B cell (primary cell): ENCODE measurements around the gene SSC4D. TPM values are rescaled to one million over a fixed set of nuclear protein-coding genes. Genes with fewer than 3 reads are reported as not detected.
A peak's percentile ranks its signal among the peaks of the same experiment; 100 is the strongest.
"Not testable (repeated sequence)": the region's sequence is repeated elsewhere in the genome, so short reads cannot be mapped to it uniquely, and the experiment has no call there.

ENCODE experiments used
- ATAC-seq: fragments of 200-7000 bp; cut with Tn5 transposase; one replicate; pipeline ENCODE4 v1.10.0; 2021; ENCODE audit warnings: low read depth, mild to moderate bottlenecking, moderate number of reproducible peaks, moderate library complexity
- CTCF ChIA-PET: fragments of 350-600 bp; sonication (Branson Sonifier 250); formaldehyde crosslinking; loops from one replicate; lab custom pipeline; 2021; ENCODE audit warnings: antibody characterized with exemption, inconsistent platforms; lab: Charles Lee
- POLR2A ChIA-PET: fragments of 350-600 bp; sonication (Branson Sonifier 250); formaldehyde crosslinking; loops from one replicate; lab custom pipeline; 2021; ENCODE audit warnings: antibody characterized with exemption; lab: Charles Lee
- DNase-seq: peaks from one replicate; pipeline ENCODE4 v3.0.0; 2013
- H2AFZ ChIP-seq: 2 replicates; pipeline ENCODE4 v1.6.1; 2012; ENCODE audit warnings: mild to moderate bottlenecking, low read depth, low read length; ENCODE audit not compliant: insufficient read depth, poor library complexity, severe bottlenecking
- H3K27ac ChIP-seq, 2 donors: 1 replicate in 1 of 2; 2 replicates in 1 of 2; pipeline ENCODE4 v1.5.1; 2012 to 2013; ENCODE audit warnings: low read length in 2 of 2, mild to moderate bottlenecking in 2 of 2, moderate library complexity in 1 of 2
- H3K27me3 ChIP-seq, 4 experiments: fragments of 200-600 bp in 1 of 4; sonication (generic) in 1 of 4; replicated peaks in 1 of 4; 1 replicate in 2 of 4; 2 replicates in 2 of 4; pipeline versions ENCODE4 v1.6.1 to v1.7.0; 2013 to 2016; ENCODE audit warnings: low read length in 3 of 4, mild to moderate bottlenecking in 2 of 4, mixed read lengths in 1 of 4, moderate library complexity in 1 of 4; ENCODE audit not compliant: insufficient read depth in 4 of 4, control insufficient read depth in 3 of 4; ENCODE audit errors: control extremely low read depth in 1 of 4
- H3K36me3 ChIP-seq, 2 experiments: replicated peaks in 1 of 2; 1 replicate in 1 of 2; 2 replicates in 1 of 2; pipeline versions ENCODE4 v1.6.1 to v1.7.1; 2013; ENCODE audit warnings: low read length in 1 of 2; ENCODE audit not compliant: insufficient read depth in 2 of 2, control insufficient read depth in 1 of 2; ENCODE audit errors: control extremely low read depth in 1 of 2, extremely low read depth in 1 of 2
- H3K4me1 ChIP-seq, 2 donors: fragments of 200-600 bp in 1 of 2; sonication (generic) in 1 of 2; 1 replicate in 1 of 2; 2 replicates in 1 of 2; pipeline versions ENCODE4 v1.5.1 to v1.6.1; 2013 to 2017; ENCODE audit warnings: low read length in 2 of 2; ENCODE audit not compliant: control insufficient read depth in 2 of 2, insufficient read depth in 2 of 2
- H3K4me2 ChIP-seq: replicated peaks from 2 replicates; pipeline ENCODE3; 2012; ENCODE audit warnings: mild to moderate bottlenecking, low read depth, low read length; ENCODE audit not compliant: poor library complexity, severe bottlenecking
- H3K4me3 ChIP-seq, 5 experiments: fragments of 200-600 bp in 1 of 5; sonication (generic) in 1 of 5; 1 replicate in 3 of 5; 2 replicates in 2 of 5; pipeline versions ENCODE4 v1.5.1 to v1.7.0; 2011 to 2016; ENCODE audit warnings: low read length in 4 of 5, mild to moderate bottlenecking in 4 of 5, low read depth in 2 of 5, control low read depth in 1 of 5, moderate library complexity in 1 of 5; ENCODE audit not compliant: insufficient read depth in 1 of 5; ENCODE audit errors: control extremely low read depth in 1 of 5, extremely low read depth in 1 of 5
- H3K79me2 ChIP-seq: fragments of 200-600 bp; sonication (generic); one replicate; pipeline ENCODE4 v1.6.0; 2016; ENCODE audit warnings: low read length; ENCODE audit not compliant: control insufficient read depth, insufficient read depth
- H3K9ac ChIP-seq: fragments of 200-600 bp; sonication (generic); 2 replicates; pipeline ENCODE4 v1.6.1; 2017; ENCODE audit warnings: mild to moderate bottlenecking, low read length, moderate library complexity
- H3K9me3 ChIP-seq, 3 donors: one replicate each; pipeline versions ENCODE4 v1.6.1 to v1.7.1; 2013; ENCODE audit warnings: low read length in 2 of 3; ENCODE audit not compliant: control insufficient read depth in 2 of 3, insufficient read depth in 1 of 3; ENCODE audit errors: control extremely low read depth in 1 of 3
- H4K20me1 ChIP-seq: 2 replicates; pipeline ENCODE4 v1.6.0; 2012; ENCODE audit warnings: mild to moderate bottlenecking, low read length; ENCODE audit not compliant: insufficient read depth, control insufficient read depth, poor library complexity, severe bottlenecking
- H3K27ac Mint-ChIP-seq: one replicate; pipeline ENCODE4 v1.8.0; 2021; ENCODE audit warnings: mixed read lengths
- H3K27me3 Mint-ChIP-seq: one replicate; pipeline ENCODE4 v1.8.0; 2021; ENCODE audit warnings: mixed read lengths
- H3K4me1 Mint-ChIP-seq: one replicate; pipeline ENCODE4 v1.8.0; 2021; ENCODE audit warnings: mixed read lengths
- H3K4me3 Mint-ChIP-seq: one replicate; pipeline ENCODE4 v1.8.0; 2021; ENCODE audit warnings: mixed read lengths
- H3K9me3 Mint-ChIP-seq: one replicate; pipeline ENCODE4 v1.8.0; 2022; ENCODE audit warnings: mixed read lengths; ENCODE audit not compliant: insufficient read depth
- CTCF ChIP-seq: fragments of 200-600 bp; IDR thresholded peaks from one replicate; pipeline ENCODE4 v1.8.0; 2022; ENCODE audit warnings: antibody characterized with exemption, mild to moderate bottlenecking
- EZH2 ChIP-seq: IDR thresholded peaks from 2 replicates; pipeline ENCODE4 v1.6.1; 2012; ENCODE audit warnings: borderline replicate concordance, low read depth, mild to moderate bottlenecking, moderate library complexity, low read length; ENCODE audit not compliant: insufficient read depth, poor library complexity, severe bottlenecking
- WGBS: methylation state at CpG from one replicate; pipeline ENCODE4 v1.1.5; 2013; ENCODE audit warnings: missing lambda C conversion rate; ENCODE audit not compliant: insufficient coverage; 5-methylcytosine and 5-hydroxymethylcytosine counted together
- intact Hi-C: fragments of 100-400 bp; cut with micrococcal nuclease; formaldehyde crosslinking; loops from one replicate; pipeline ENCODE4 v1.10.0; 2022
- polyA plus RNA-seq: library from polyadenylated mRNA; depleted of rRNA; stranded (reverse); fragments of >200 nt; gene quantifications from 2 replicates; pipeline ENCODE4 v1.2.3, GENCODE V29; 2012
- total RNA-seq, 2 donors: library from RNA; stranded (reverse); fragments of 120-200 nt in 1 of 2; gene quantifications; 1 replicate in 1 of 2; 2 replicates in 1 of 2; pipeline versions ENCODE4 v1.2.3 to v1.2.4, GENCODE V29; 2013 to 2022

Gene SSC4D
- total and polyA plus RNA-seq, 2 donors (not counting 1 experiment from before 2014, with no cell fraction given), result 0.16 TPM; not detected in 1

GRCh38 chr7:76405738-76406137, 3.8 kb downstream of the SSC4D start:
- ATAC-seq, result no peak
- no peaks in the 10 kb centered on the region for H3K27me3 Mint-ChIP-seq
- no peaks in the 10 kb centered on the region for H3K79me2 ChIP-seq
- ChIA-PET POLR2A (no interaction called here), CTCF (no interaction called here)
- TF ChIP-seq EZH2, result no peak
- no peak for TF ChIP-seq CTCF
- H3K27ac ChIP-seq, result no peak overlapping the region
- peaks cover 10% of the 10 kb centered on the region for H3K4me1 Mint-ChIP-seq
- no peak overlapping the region for H3K4me2 ChIP-seq
- no peak overlapping the region for H3K4me3 Mint-ChIP-seq
- DNase-seq, result no peak
- no peaks in the 10 kb centered on the region for H3K36me3 ChIP-seq
- 94% methylated on average over 8 of the region's 9 CpGs for WGBS
- no peak overlapping the region for H2AFZ ChIP-seq
- no peaks in the 10 kb centered on the region for H3K9me3 Mint-ChIP-seq
- no peaks in the 10 kb centered on the region for H3K27me3 ChIP-seq
- H3K9ac ChIP-seq, result no peak overlapping the region
- no peak overlapping the region for H3K27ac Mint-ChIP-seq
- intact Hi-C loops, result no loop called here
- peaks cover 6 to 7% of the 10 kb centered on the region in 2 donors for H3K4me1 ChIP-seq
- no peaks in the 10 kb centered on the region for H3K9me3 ChIP-seq
- H3K4me3 ChIP-seq, result no peak overlapping the region
- no peaks in the 10 kb centered on the region for H4K20me1 ChIP-seq

- H3K9me3 Mint-ChIP-seq, result no peaks in the 10 kb centered on the region
- Histone ChIP-seq H3K27me3 (no peaks in the 10 kb centered on the region), H3K9me3 (no peaks in the 10 kb centered on the region), H2AFZ (no peak overlapping the region), H3K4me2 (peak overlapping the region; percentile 3), H3K4me1 (peaks cover 6 to 7% of the 10 kb centered on the region in 2 donors), H3K9ac (no peak overlapping the region), H3K27ac (no peak overlapping the region), H3K36me3 (no peaks in the 10 kb centered on the region), H4K20me1 (no peaks in the 10 kb centered on the region), H3K79me2 (no peaks in the 10 kb centered on the region), H3K4me3 (no peak overlapping the region)
- no peak overlapping the region for H3K4me3 Mint-ChIP-seq
- ATAC-seq (no peak), DNase-seq (peak; percentile 32)
- 79% methylated on average over 4 of the region's 10 CpGs for WGBS
- H3K27ac Mint-ChIP-seq, result no peak overlapping the region
- intact Hi-C loops, result no loop called here
- CTCF ChIA-PET, result no interaction called here
- POLR2A ChIA-PET, result no interaction called here
- H3K27me3 Mint-ChIP-seq, result no peaks in the 10 kb centered on the region
- peaks cover 10% of the 10 kb centered on the region for H3K4me1 Mint-ChIP-seq
- TF ChIP-seq CTCF, result no peak
- no peak for TF ChIP-seq EZH2
Observed at GRCh38 chr7:76403780-76404494, 5.6 kb downstream of the SSC4D start.

GRCh38 chr7:76403097-76403496, 6.4 kb downstream of the SSC4D start:
- H3K4me3 Mint-ChIP-seq, H3K4me3 ChIP-seq, H3K9me3 Mint-ChIP-seq, H4K20me1 ChIP-seq, H3K27me3 ChIP-seq, H3K4me1 ChIP-seq, H2AFZ ChIP-seq, CTCF ChIA-PET, H3K27me3 Mint-ChIP-seq, POLR2A ChIA-PET, H3K36me3 ChIP-seq, H3K79me2 ChIP-seq, H3K27ac Mint-ChIP-seq, DNase-seq, ATAC-seq, H3K4me1 Mint-ChIP-seq, H3K9ac ChIP-seq, H3K9me3 ChIP-seq, H3K27ac ChIP-seq, H3K4me2 ChIP-seq, intact Hi-C loops: not testable (repeated sequence)
- 70% methylated on average over 2 of the region's 8 CpGs for WGBS
